Forelimb muscle (tissue), 1 donor: ENCODE results near the gene SP3. TPM values are rescaled to one million over a fixed set of nuclear protein-coding genes. Genes with fewer than 3 reads are reported as not detected.

Source experiments
- DNase-seq: peaks from one replicate; pipeline ENCODE4 v3.0.0-alpha.2; 2013; ENCODE audit warnings: low read depth
- polyA plus RNA-seq: library from polyadenylated mRNA; unstranded; fragments of 120-200 nt; gene quantifications from one replicate; pipeline ENCODE4 v1.2.1, GENCODE V29; 2013; ENCODE audit not compliant: insufficient read length

Gene SP3
- polyA plus RNA-seq, 1 donor: 66.0 TPM

- DNase-seq: no peak
These were observed 32.1 kb upstream of the SP3 start for GRCh38 chr2:173997269-173997668.

- DNase-seq: no peak
These were observed 31.6 kb upstream of the SP3 start for GRCh38 chr2:173996766-173997165.

GRCh38 chr2:173993459-173993858 is 28.3 kb upstream of the SP3 start:
- no peak for DNase-seq

DNA sequence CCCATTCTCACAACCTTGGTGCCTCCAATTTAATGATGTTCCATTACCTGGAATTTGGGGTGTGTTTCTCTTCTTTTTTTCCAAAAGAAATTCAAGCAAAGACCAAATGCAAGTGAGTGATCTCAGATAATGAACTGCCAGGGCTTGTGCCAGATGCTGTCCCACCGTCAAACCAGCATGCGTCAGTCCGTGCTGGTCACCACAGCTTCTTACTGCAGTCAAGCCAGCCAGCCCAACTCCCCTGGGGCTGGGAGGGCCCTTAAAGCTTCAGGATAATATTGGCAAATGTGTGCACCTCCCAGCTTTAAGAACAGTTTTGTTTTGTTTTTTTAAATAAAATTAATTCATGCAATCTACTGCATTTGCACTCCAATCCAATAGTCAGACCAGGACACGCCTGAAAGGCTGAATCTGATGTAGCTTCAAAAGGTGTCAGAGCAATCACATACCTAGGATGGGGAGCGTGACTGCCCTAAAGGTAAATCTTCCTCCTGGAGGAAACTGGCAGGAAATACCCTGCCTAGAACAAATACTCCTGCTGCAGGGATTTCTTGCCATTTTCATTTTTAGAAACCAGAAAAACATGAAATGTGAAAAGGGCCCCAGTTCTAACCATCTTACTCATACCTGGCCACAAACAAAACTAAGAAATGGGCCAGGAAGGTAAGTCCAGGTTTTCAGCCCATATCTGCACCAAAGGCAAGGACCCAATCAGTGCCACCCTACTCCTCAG is 26.8 kb upstream of the SP3 start:
- DNase-seq: no peak

DNA sequence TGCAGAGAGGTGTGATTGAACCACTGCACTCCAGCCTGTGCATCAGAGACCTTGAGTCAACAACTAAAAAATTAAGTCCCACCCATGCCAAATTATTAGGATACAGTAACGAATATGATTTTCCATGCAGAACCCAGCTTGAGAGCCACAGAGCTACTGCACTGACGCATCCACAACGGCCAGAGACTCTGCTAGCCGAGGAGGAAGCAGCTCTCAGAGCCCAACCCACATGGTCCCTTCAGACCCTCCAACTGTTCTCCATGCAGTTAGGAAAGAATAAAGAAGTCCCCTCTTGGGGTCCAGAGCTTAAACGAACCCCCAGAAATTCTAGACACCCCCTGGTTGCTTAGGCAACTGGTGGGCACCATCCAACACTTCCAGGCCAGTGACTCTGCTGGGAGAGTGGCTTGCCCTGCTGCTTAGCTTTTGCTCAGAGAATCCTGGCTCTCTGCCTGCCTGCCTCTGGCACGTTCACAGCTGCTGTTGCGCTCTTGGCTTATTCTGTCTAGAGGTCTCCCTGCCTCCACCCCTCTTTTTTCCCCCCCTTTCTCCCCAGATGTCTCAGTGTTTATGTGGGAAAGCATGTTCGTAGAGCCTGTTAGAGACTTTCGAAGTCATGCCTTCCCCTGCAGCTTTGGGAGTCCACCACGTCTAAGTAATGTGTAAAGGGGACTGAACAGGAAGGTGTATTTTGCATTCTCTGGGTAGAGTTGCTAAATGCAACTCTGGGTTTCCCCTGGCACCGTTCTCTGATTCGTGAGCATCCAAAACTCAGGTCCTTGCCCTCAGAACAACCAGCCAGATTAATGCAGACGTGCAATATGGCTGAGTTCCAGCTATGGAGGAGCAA is 26.0 kb upstream of the SP3 start:
- DNase-seq: peak; percentile 89

DNA sequence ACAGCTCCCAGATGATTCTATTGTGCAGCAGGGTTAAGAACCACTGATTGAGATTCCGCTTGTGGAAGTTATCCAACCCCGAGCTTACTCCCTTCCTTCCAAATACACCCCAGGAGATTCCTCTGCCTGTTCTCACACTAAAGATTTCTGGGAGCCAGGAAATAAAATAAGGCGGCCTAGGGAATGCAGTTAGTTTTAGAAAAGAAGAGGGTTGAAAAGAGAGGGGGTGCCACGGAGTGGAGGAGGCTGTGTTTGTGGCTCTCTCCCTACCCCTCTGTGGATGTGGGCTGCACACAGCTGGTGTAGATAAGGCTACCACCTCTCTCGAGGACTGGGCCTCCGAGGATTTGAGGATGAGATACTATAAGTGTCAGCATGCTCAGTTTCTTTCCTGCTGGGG is 25.1 kb upstream of the SP3 start:
- DNase-seq: no peak

DNA sequence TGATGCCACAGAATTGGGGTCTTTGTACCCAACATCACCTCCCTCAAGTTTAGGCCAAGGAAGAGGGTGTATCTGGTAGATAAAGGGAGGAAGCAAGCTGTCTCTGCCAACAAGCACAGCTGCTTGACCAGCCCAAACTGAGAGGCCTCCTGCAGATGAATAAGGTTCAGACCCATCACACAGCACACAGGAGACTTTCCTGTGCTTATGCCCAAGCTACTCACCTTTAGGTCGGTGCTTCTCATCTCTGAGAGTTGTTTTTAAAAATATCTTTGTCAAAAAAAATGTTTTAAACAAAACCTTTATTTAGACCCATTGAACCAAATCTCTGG is 24.7 kb upstream of the SP3 start:
- no peak for DNase-seq

DNA sequence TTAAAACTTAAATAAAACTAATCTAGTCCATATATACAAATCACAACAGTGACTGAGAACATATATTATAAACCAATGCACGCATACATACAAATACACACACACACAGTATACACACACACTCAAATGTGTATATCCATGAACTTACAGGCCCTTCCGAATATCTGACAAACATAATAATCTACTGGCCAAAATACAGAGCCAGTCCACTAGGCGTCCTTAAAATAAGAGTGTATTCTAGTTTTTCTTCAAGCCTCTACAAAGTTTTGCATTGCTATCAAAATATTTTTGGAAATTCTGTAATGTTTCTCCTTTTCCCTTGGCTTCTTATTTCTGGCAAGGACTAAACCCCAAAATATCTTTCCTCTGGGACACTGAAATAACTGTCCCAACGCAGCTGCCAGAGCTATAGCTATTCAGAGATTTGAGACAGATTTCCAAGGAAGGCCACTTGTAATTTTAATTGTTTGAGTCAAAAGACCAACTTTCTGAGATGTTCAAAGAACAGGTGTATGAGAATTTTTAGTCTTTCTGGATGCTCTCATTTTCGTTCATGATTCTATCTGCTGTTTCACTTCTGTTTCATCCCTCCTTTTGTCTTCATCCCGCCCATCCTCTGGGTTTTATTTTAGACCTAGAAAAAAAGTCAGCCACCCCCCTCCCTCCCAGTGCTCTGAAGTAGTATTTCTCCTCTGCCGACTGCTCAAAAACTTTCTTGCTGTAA is 24.1 kb upstream of the SP3 start:
- DNase-seq: no peak

DNA sequence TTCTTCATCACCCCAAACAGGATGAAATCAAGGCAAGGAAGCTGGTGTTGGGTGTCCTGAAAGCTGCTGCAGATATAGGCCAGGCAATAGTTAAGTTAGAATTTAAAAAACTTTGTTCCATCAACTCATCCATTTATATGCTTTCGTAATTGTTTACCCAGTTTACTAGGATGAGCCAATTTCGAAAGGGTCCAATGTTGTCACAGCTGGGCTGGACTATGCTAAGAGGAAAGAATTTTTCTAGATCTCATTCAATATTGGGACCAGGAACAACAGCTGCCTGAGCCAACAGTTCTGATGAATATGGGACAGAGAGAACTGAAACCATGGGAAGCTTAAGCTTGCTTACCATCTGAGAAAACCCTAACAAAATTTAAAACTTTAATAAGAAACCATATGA is 21.6 kb upstream of the SP3 start:
- no peak for DNase-seq

DNA sequence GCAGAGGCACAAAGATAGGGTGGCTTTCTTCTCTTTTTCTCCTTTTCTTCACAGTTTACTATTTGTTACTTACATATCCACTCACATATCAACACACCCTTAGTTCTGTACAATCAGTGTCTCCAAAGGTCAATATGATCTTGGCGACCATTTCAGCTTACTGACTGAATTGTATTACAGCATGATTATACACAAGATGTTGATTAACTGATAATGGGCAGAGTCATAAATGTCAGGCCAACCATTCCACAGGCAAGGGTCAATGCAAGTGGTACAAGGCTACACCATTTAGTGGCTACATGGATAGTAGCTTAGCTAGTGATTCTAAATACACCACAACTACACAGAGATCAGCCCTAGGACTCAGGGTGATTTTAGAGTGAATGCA is 20.4 kb upstream of the SP3 start:
- DNase-seq: no peak

- no peak for DNase-seq
These were observed 19.9 kb upstream of the SP3 start for GRCh38 chr2:173984866-173985604.

DNA sequence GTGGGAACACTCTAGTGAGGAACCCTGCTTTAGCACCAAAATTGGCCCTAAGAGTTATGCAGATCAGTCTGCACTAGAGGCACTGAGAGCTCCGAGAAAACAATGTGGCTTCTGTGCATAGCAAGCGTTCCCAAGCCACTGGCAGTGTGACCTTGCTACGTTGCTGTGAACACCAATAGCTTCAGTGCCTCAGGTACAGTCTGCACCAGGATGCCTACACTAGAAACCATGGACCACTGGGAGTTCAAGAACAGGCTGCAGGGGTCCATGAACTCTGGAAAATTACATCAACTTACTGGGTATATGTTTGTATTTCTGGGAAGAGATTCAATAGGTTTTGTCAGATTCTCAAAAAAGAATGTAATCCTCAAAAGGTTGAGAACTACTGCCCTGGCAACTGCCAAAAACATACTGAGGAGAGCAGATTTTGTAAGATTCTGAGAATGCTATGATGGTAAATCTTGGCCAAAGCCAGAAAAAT is 18.3 kb upstream of the SP3 start:
- no peak for DNase-seq

DNA sequence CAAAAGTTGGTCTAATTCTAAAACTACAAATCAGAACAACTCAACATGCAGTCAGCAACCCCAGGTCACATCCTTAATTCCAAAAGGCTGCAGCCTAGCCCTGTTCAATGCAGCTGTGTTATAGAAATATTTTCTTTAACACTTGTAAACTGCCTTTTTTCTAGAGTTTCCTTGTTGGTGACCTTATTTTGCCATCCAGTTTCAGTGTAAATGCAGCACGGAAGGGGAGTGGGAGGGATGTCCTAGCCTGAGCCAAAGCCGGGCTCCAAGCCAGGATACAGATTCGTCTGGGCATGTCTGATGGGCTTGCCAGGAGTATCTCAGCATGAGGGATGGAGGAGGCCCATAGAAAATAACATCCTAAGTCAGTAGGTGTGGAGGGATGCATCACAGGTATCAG is 17.7 kb upstream of the SP3 start:
- no peak for DNase-seq

- DNase-seq: no peak
These were observed 17.1 kb upstream of the SP3 start for GRCh38 chr2:173982182-173982714.

DNA sequence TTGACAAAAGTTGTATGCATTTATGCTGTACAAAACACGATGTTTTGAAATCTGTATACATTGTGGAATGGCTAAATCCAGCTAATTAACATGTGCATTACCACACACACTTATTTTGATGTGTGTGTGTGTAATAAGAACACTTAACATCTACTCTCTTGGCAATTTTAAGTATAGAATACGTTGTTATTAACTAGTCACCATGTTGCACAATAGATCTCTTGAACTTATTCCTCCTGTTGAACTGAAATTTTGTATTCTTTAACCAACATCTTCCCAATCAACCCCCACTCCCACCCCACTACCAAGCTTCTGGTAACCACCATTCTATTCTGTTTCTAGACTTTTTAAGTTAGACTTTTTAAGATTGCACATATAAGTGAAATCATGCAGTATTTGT is 16.3 kb upstream of the SP3 start:
- no peak for DNase-seq

- no peak for DNase-seq
These were observed 14.7 kb upstream of the SP3 start for GRCh38 chr2:173979751-173980351.

- no peak for DNase-seq
These were observed 13.3 kb upstream of the SP3 start for GRCh38 chr2:173978447-173978846.

GRCh38 chr2:173972636-173973035 is 7.5 kb upstream of the SP3 start:
- DNase-seq: no peak

GRCh38 chr2:173972165-173972564 is 7.0 kb upstream of the SP3 start:
- DNase-seq: no peak

DNA sequence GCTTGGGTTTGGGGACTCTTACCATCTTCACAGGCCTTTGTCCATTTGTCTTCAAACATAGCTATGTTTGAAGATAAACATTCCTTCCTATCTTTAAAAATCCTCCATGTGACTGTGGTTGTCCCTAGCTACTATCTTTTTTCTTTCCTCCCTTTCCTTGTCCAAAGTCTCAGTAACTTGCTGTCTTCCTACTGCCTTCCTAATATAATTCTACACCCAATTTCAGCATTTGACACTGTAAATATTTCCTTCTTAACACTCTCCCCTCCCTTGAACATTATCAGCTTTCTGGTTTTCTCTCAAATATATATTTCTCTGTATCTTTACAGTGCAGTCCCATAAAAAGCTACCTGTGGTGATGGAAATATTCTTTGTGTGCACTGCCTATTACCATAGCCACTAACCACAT is 5.3 kb upstream of the SP3 start:
- no peak for DNase-seq

GRCh38 chr2:173969886-173970285 is 4.7 kb upstream of the SP3 start:
- no peak for DNase-seq
